GM19193 (cell line): ENCODE data around the gene WDR33.
A peak's percentile ranks its signal among the peaks of the same experiment; 100 is the strongest.

Experiments
- POLR2A ChIP-seq: IDR thresholded peaks from 4 replicates; pipeline ENCODE4 v1.6.1; 2011; ENCODE audit not compliant: insufficient read depth, insufficient read length; ENCODE audit errors: extremely low read depth

The WDR33 gene

DNA sequence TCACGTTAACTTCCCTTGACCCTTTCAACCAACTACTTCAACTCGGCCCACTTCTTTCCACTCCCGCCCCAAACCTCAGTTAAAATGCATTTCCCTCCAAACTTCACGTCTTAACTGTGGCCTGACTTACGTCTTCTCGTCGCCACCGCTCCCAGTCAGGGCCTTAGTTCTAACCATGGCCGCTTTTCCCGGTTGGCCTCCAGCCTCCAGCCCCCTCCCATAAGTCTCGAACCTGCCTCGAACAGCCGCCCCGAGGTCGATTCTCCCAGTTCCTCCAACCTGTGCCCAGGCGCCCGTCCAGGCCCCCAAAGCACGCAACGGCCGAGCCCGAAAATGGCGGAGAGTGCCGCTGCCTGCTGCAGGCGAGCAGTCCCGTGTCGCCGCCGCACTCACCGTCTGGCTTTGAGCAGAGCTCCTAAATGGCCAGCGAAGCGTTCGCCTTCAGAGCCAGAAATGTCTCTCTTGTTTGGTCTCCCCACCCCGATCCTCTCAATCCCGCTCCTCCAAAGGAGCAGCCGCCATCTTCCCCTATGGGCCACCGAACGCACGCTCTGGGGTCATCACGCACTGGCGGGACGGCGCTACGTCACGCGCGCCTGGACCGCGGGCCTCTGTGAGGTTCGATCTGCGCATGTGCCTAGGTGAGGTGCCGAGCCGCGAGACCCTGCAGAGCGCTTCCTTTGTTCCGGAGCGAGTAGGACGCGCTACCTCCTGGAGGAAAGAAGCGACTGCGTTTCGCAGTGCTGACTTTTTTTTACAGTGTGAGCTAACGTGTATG, at the start of gene WDR33:
WDR33 (minus strand) TSS at position 553 of the 778 bp plus-strand sequence. CDS start 40,190 bp downstream, outside the sequence.
- peak; percentile 93 for TF ChIP-seq POLR2A

DNA sequence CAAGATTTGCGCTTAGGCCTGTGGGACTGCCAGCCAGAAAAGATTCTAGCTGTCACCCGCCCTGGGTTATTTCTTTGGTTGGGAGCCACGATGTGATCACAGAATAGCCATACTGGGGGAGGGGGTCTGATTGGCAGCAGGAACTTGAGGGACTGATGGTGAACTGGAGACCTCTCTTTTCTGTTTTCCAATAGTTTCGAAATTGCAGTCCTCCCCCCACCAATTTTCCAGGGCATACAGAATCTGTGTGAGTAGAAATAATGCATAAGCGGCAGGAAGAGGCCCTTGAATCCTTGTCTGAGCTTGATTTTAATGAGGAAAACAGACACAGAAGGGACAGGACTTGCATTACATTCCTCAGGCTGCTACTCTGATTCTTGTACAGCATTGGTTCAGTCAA, 49.2 kb upstream of the WDR33 start:
- TF ChIP-seq POLR2A = no peak

DNA sequence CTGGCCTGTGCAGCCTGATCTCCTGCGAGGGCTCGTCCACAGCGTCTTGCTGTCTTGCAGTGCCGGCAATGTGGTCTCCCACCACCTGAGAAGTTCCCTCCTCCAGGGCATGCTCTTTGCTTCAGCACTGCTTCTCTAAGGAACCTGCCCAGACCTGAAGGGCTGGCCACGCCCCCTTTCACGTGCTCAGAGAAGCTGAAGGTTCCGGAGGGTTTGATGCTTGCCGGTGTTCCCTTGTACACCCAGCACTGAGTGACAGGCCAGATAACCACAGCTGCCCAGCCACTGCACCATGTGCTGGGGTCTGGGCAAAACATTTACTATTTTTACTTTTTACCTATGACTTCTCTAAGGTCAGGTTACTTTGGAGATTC, 48.7 kb upstream of the WDR33 start:
- TF ChIP-seq POLR2A = no peak

DNA sequence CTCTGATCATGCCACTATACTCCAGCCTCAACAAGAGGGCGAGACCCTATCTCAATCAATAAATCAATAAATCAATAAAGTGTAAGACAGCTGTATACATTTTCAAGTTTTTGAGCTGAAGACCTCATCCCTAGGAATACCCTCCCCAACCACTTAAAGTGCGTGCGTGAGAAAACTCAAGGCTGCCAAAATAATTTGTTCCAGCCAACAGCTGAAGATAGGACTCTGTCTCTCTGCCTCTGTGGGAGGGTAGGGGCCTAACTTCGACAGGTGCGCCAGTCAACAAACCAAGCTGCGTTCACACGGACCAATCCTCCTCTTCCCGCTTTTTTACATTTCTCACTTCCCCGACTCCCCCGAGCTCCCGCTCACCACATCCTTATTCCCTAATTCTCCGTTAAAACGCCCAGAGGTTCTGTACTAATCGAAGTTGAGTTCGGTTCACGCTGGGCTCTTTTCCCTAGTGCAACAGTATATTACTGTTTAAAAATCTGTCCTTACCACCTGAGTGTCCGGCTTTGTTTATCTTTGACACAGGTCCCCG, 46.4 kb upstream of the WDR33 start:
- no peak for TF ChIP-seq POLR2A

DNA sequence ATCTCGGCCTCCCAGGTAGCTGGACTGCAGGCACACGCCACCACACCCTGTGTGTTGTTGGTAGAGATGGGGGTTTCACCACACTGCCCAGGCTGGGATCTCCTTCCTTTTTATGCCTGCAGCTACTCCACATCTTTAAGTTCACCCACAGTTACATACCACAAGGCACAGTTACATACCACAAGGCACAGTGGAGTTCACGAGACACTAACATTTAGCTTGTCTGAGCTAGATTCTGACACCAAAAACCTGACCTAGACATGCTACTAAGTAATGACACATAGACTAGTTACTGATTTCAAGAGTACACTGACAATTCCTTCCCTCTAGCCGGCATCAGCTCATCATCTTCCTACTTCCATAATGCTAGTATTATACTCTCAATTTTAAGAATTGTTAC, 42.7 kb upstream of the WDR33 start:
- TF ChIP-seq POLR2A = no peak

DNA sequence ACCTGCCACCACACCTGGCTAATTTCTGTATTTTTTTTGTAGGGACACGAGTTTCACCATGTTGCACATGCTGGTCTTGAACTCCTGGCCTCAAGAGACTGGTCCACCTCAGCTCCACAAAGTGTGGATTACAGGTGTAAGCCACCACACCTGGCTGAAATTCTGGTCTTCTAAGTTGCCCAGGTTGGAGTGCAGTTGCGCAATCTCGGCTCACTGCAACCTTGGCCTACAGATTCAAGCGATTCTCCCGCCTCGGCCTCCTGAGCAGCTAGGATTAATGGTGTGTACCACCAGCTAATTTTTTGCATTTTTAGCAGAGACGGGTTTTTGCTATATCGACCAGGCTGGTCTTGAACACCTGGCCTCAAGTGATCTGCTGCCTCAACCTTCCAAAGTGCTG, 41.4 kb upstream of the WDR33 start:
- TF ChIP-seq POLR2A = no peak

DNA sequence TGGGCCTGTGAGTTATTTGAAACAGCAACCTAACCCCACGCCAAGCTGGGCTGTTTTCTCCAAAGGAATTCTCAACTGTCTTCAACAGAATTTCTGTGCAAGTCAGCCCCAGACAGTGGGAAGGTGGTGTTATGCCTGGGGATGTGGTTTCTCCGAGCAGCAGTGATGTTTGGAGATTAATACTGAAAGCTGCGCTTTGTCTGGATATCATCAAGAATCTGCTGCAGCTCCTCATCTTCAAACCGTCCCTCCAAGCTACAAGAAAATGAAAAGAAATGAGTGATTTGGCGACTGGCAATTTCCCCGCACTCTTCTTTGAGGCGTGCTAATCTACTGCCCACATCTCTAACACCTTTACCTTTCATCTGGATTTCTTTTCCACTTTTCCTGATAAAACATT, 37.0 kb upstream of the WDR33 start:
- no peak for TF ChIP-seq POLR2A

DNA sequence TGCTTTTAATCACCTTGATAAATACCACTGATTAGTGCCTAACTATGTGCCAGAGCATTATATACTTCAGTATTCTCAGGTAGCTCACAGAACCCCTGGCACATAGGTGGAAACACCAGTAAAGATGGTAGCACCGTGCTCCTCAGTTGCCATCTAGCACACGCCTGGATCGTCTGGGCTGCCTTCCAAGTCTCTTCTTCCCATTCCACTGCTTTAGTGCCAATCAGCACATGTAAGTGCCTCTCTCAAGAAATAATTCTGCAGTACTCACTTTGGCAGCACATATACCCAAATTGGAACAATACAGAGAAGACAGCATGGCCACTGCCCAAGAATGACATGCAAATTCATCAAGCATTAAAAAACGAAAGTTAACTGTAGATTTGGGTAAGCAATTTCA, 34.0 kb upstream of the WDR33 start:
- TF ChIP-seq POLR2A = no peak

DNA sequence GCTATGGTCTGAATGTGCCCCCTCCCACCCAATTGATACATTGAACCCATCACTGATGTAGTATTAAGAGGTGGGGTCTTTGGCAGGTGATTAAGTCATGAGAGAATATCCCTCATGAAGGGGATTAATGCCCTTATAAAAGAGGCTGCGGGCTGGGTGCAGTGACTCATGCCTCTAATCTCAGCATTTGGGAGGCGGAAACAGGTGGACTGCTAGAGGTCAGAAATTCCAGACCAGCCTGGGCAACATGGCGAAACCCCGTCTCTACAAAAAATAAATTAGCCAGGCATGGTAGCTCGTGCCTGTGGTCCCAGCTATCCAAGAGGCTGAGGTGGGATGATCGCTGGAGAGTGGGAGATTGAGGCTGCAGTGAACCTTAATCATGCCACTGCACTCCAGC, 32.7 kb upstream of the WDR33 start:
- no peak for TF ChIP-seq POLR2A

DNA sequence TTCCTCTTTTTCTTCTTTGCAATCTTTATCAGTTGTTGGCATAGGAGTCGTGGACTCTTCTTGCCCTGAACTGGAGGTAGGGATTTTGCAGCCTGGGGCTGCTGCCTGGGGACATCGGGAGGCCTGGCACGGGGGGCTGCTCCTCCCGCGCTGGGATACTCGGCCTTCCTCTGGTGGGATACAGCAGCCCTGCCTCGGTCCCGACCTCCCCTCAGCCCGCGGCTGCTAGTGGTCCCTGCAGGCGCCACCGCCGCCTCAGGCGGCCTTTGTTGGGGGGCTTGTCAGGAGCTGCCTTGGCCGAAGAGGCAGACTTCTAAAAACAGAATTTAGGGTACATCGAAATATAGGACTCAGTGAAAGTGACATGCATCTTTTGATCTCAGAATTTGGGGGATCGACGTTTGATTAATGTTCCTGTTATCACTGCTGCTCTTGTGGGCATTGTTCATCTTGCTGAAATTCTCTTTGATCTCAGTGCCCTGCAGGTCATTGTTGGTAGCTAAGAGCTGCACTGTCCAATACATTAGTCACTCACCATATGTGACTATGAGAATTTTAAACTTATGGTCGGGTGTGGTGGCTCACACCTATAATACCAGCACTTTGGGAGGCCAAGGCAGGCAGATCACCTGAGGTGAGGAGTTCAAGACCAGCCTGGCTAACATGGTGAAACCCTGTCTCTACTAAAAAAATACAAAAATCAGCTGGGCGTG, 30.7 kb upstream of the WDR33 start:
- no peak for TF ChIP-seq POLR2A

DNA sequence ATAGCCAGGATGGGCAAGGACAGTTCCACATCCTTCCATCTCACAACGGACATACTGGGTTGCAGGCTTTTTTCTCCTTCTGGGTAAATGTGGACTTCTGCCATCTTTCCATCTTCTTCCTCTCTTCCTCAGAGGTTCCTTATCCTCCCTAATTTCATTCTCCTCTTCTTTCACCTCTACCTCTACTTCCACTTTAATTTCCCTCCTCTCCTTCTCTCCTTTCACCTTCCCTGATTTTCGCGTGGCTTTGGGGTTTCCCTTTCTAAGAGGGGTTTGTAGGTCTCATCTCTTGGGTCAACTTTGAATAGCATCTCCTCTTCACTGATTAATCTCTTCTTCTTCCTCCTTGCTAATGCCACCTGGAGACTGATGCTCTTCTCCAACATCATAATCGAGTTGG, 29.9 kb upstream of the WDR33 start:
- TF ChIP-seq POLR2A = no peak

DNA sequence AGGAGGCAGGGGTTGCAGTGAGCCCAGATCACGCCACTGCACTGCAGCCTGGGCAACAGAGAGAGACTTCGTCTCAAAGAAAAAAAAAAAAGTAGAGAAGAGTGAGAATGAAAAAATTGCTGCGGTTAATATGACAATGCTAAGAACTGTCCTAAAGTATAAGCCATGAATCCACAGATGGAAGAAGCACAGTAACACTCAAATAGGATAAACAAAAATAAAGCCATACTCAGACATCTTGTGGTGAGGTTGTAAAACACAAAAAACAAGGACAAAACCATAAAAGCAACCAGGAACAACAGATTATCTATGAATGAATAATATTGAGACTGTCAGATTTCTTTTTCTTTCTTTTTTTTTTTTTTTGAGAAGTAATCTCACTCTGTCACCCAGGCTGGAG, 24.0 kb upstream of the WDR33 start:
- TF ChIP-seq POLR2A = no peak

DNA sequence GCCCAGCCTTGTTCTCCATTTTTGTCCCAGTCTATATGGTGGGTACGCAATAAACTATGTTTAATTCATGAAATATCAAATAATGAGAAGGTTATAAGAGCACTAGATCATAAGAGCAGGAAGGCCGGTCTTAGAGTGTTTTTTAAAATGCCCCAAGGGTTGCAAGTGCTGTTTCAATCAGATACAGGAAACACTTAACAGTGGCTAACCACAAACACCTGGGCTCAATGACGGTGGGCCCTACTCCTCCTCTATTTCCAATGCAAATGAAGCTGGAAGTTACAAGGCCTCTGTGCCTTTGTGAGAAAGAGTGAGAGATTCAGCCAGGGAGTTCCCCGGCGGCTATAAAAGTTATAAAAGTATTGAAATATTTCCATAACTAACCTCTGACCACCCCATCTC, 18.9 kb upstream of the WDR33 start:
- peak; percentile 33 for TF ChIP-seq POLR2A

DNA sequence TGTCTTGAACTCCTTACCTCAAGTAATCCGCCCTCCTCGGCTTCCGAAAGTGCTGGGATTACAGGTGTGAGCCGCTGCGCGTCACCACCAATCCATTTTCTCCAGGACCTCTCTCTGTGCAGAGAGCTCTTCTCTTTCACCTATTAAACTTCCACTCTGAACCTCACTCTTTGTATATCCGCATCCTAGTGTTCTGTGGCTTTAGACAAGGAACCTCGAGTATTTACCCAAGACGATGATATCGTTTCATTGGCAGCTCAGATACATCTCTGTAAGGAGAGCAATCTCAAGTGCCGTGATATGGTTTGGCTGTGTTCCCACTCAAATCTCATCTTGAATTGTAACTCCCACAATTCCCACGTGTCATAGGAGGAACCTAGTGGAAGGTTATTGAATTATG, 15.1 kb upstream of the WDR33 start:
- no peak for TF ChIP-seq POLR2A

DNA sequence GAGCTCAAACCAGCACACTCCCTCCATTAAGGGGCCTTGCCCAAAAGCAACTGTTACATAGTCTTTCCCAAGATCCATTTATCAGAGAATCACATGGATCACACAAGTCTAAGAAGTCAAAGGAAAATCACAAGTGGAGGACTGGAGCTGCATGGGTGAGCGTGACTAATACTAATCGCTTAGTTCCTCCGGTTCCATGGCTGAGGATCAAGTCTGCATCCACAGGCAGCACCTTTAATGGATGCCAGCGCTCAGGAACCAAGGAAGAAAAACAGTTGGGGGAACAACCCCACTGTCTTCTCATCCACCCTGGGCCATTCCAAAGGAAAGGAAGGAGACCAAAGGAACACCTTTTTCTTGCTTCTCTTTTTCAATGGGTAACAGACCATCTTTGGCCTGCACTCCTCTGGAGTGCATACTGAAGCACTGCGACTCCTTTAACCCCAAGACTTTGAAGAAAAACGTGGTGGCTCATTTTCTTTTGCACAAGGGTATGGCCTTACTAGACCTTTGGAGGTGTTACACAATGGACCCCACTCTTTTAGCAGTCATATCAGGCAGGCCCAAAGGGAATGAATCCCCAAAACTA, 9.2 kb upstream of the WDR33 start:
- no peak for TF ChIP-seq POLR2A
